ENCODE results near the gene ZDBF2.

The ZDBF2 gene

GRCh38 chr2:206273905-206274304 is 558 bp upstream of the ZDBF2 start:
- no peak for TF ChIP-seq CTCF (IDR thresholded peaks at IDR 0.05; ENCODE audit: insufficient read depth, low read depth, low read length, missing control alignments)
- no peak for DNase-seq (ENCODE audit: low read depth)
- peak overlapping the region; percentile 57 for H3K4me3 ChIP-seq (ENCODE audit: low read length)

GRCh38 chr2:206275312-206276055 is 1.0 kb downstream of the ZDBF2 start:
- peak overlapping the region; percentile 57 for H3K4me3 ChIP-seq (ENCODE audit: low read length)
- DNase-seq (ENCODE audit: low read depth), result peak; percentile 36
- TF ChIP-seq CTCF (IDR thresholded peaks at IDR 0.05; ENCODE audit: insufficient read depth, low read depth, low read length, missing control alignments), result no peak

GRCh38 chr2:206276169-206276942 is 1.9 kb downstream of the ZDBF2 start:
- peak overlapping the region; percentile 57 for H3K4me3 ChIP-seq (ENCODE audit: low read length)
- TF ChIP-seq CTCF (IDR thresholded peaks at IDR 0.05; ENCODE audit: insufficient read depth, low read depth, low read length, missing control alignments), result no peak
- DNase-seq (ENCODE audit: low read depth), result no peak

- no peak for TF ChIP-seq CTCF (IDR thresholded peaks at IDR 0.05; ENCODE audit: insufficient read depth, low read depth, low read length, missing control alignments)
- H3K4me3 ChIP-seq (ENCODE audit: low read length), result no peak overlapping the region
- no peak for DNase-seq (ENCODE audit: low read depth)
These were observed 3.0 kb downstream of the ZDBF2 start for GRCh38 chr2:206277503-206277902.

GRCh38 chr2:206282746-206283145 is 8.3 kb downstream of the ZDBF2 start:
- DNase-seq (ENCODE audit: low read depth), result no peak
- TF ChIP-seq CTCF (IDR thresholded peaks at IDR 0.05; ENCODE audit: insufficient read depth, low read depth, low read length, missing control alignments), result no peak
- no peak overlapping the region for H3K4me3 ChIP-seq (ENCODE audit: low read length)

- no peak overlapping the region for H3K4me3 ChIP-seq (ENCODE audit: low read length)
- no peak for DNase-seq (ENCODE audit: low read depth)
- no peak for TF ChIP-seq CTCF (IDR thresholded peaks at IDR 0.05; ENCODE audit: insufficient read depth, low read depth, low read length, missing control alignments)
These were observed 12.7 kb downstream of the ZDBF2 start for GRCh38 chr2:206287197-206287596.
